ENCODE results near the gene EPHB2.

DNA sequence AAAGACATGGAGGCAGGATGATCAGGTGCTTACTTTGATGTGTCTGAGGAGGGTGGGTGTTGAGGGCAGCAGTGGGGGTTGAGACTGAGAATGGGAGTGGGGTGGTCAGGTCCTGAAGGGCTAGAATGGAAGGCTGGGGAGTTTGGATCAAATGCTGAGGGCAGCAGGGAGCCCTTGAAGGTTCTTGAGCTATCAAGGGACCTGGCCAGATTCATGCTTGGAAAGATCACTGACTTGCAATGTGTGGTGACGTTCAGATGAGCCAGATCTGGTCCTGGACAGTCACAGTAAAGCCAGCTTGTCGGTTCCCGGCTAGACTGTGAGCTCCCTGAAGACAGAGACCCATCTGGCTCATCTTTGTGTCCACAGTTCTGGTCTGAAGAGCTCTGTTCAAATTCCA, 3.8 kb downstream of the EPHB2 start:
- TF ChIP-seq POLR2A (IDR thresholded peaks at IDR 0.05): no peak
- TF ChIP-seq, protein P1, sequence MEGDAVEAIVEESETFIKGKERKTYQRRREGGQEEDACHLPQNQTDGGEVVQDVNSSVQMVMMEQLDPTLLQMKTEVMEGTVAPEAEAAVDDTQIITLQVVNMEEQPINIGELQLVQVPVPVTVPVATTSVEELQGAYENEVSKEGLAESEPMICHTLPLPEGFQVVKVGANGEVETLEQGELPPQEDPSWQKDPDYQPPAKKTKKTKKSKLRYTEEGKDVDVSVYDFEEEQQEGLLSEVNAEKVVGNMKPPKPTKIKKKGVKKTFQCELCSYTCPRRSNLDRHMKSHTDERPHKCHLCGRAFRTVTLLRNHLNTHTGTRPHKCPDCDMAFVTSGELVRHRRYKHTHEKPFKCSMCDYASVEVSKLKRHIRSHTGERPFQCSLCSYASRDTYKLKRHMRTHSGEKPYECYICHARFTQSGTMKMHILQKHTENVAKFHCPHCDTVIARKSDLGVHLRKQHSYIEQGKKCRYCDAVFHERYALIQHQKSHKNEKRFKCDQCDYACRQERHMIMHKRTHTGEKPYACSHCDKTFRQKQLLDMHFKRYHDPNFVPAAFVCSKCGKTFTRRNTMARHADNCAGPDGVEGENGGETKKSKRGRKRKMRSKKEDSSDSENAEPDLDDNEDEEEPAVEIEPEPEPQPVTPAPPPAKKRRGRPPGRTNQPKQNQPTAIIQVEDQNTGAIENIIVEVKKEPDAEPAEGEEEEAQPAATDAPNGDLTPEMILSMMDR (IDR thresholded peaks at IDR 0.05): no peak
